Breast epithelium (tissue), 4 donors: ENCODE measurements around the gene PKIG. TPM values are rescaled to one million over a fixed set of nuclear protein-coding genes. Genes with fewer than 3 reads are reported as not detected.

Experiments
- DNase-seq, 2 donors: peaks; one replicate each; pipeline ENCODE4 v3.0.0-alpha.2; 2019; ENCODE audit warnings: low spot score in 2 of 2
- H3K27ac ChIP-seq, 2 donors: fragments of 200-600 bp; sonication (generic) in 1 of 2; one replicate each; pipeline ENCODE4 v1.5.1; 2016 to 2019; ENCODE audit warnings: mild to moderate bottlenecking in 1 of 2
- H3K27me3 ChIP-seq, 2 donors: fragments of 200-600 bp; sonication (generic) in 1 of 2; one replicate each; pipeline versions ENCODE4 v1.5.1 to v1.6.0; 2017 to 2019; ENCODE audit warnings: control low read depth in 1 of 2, mild to moderate bottlenecking in 1 of 2
- H3K36me3 ChIP-seq: fragments of 200-600 bp; one replicate; pipeline ENCODE4 v1.5.1; 2019
- H3K4me1 ChIP-seq, 2 donors: fragments of 200-600 bp; sonication (generic); one replicate each; pipeline ENCODE4 v1.5.1; 2016 to 2019; ENCODE audit warnings: control low read depth in 1 of 2
- H3K4me3 ChIP-seq, 3 donors: fragments of 200-600 bp; sonication (generic); 1 replicate in 2 of 3; 2 replicates in 1 of 3; pipeline ENCODE4 v1.5.1; 2016 to 2019; ENCODE audit warnings: mild to moderate bottlenecking in 3 of 3, moderate library complexity in 2 of 3
- H3K9me3 ChIP-seq, 2 donors: fragments of 200-600 bp; sonication (generic) in 1 of 2; one replicate each; pipeline ENCODE4 v1.5.1; 2016 to 2019; ENCODE audit warnings: control low read depth in 1 of 2
- POLR2A ChIP-seq: fragments of 450-650 bp; IDR thresholded peaks from one replicate; pipeline ENCODE4 v1.6.1; 2016; ENCODE audit warnings: antibody characterized with exemption, mild to moderate bottlenecking, moderate library complexity
- POLR2AphosphoS5 ChIP-seq, 3 donors: sonication (generic); formaldehyde crosslinking; IDR thresholded peaks; one replicate each; pipeline ENCODE4 v1.6.1; 2017; ENCODE audit warnings: antibody characterized with exemption in 3 of 3
- intact Hi-C: fragments of 100-400 bp; cut with DNase I; formaldehyde crosslinking; loops from one replicate; pipeline ENCODE4 v1.15.1; 2023; ENCODE audit warnings: low total_unique reads
- total RNA-seq, 3 donors: library from RNA; depleted of rRNA; stranded (reverse); fragments of >200 nt; gene quantifications; one replicate each; pipeline ENCODE4 v1.1.0, GENCODE V29; 2016
- TF ChIP-seq, protein P1 (sequence below), 3 donors: fragments of 450-650 bp; IDR thresholded peaks; one replicate each; pipeline ENCODE4 v1.5.1; 2016 to 2017; ENCODE audit warnings: antibody characterized with exemption in 3 of 3, mild to moderate bottlenecking in 3 of 3, moderate library complexity in 3 of 3

PKIG gene
- total RNA-seq, 3 donors from 2014 or later = 59.9 to 102 (median 99.1) TPM

GRCh38 chr20:44547419-44547818 is 35.0 kb upstream of the PKIG start:
- no peak for DNase-seq
- Histone ChIP-seq H3K4me1 (no peaks in the 10 kb centered on the region), H3K27me3 (no peaks in the 10 kb centered on the region), H3K4me3 (no peak overlapping the region), H3K27ac (no peak overlapping the region), H3K9me3 (no peaks in the 10 kb centered on the region), H3K36me3 (no peaks in the 10 kb centered on the region)
- TF ChIP-seq, protein P1, sequence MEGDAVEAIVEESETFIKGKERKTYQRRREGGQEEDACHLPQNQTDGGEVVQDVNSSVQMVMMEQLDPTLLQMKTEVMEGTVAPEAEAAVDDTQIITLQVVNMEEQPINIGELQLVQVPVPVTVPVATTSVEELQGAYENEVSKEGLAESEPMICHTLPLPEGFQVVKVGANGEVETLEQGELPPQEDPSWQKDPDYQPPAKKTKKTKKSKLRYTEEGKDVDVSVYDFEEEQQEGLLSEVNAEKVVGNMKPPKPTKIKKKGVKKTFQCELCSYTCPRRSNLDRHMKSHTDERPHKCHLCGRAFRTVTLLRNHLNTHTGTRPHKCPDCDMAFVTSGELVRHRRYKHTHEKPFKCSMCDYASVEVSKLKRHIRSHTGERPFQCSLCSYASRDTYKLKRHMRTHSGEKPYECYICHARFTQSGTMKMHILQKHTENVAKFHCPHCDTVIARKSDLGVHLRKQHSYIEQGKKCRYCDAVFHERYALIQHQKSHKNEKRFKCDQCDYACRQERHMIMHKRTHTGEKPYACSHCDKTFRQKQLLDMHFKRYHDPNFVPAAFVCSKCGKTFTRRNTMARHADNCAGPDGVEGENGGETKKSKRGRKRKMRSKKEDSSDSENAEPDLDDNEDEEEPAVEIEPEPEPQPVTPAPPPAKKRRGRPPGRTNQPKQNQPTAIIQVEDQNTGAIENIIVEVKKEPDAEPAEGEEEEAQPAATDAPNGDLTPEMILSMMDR (IDR thresholded peaks at IDR 0.05) = no peak
- TF ChIP-seq POLR2A (no peak), POLR2AphosphoS5 (IDR thresholded peaks at IDR 0.05) (no peak)
- intact Hi-C loops = no loop called here

GRCh38 chr20:44549123-44549522 is 33.3 kb upstream of the PKIG start:
- no peak overlapping the region for H3K4me3 ChIP-seq
- peak overlapping the region in 1 of 2 donors; percentile 65 for H3K27ac ChIP-seq
- no peaks in the 10 kb centered on the region for H3K9me3 ChIP-seq
- no peaks in the 10 kb centered on the region for H3K36me3 ChIP-seq
- intact Hi-C loops = no loop called here
- no peak for TF ChIP-seq POLR2A
- no peak for TF ChIP-seq POLR2AphosphoS5 (IDR thresholded peaks at IDR 0.05)
- TF ChIP-seq, protein P1 (IDR thresholded peaks at IDR 0.05) = no peak
- no peaks in the 10 kb centered on the region for H3K27me3 ChIP-seq
- no peaks in the 10 kb centered on the region for H3K4me1 ChIP-seq
- DNase-seq = no peak

GRCh38 chr20:44552050-44552449 is 30.3 kb upstream of the PKIG start:
- Histone ChIP-seq H3K4me1 (no peaks in the 10 kb centered on the region), H3K27ac (peak overlapping the region; percentile 52 to 83), H3K36me3 (no peaks in the 10 kb centered on the region), H3K4me3 (no peak overlapping the region), H3K9me3 (no peaks in the 10 kb centered on the region), H3K27me3 (no peaks in the 10 kb centered on the region)
- DNase-seq = no peak
- intact Hi-C loops = no loop called here
- TF ChIP-seq, protein P1 (IDR thresholded peaks at IDR 0.05) = no peak
- TF ChIP-seq POLR2A = no peak
- no peak for TF ChIP-seq POLR2AphosphoS5 (IDR thresholded peaks at IDR 0.05)

GRCh38 chr20:44552568-44552949 is 29.8 kb upstream of the PKIG start:
- intact Hi-C loops = no loop called here
- H3K9me3 ChIP-seq = no peaks in the 10 kb centered on the region
- no peaks in the 10 kb centered on the region for H3K36me3 ChIP-seq
- peak overlapping the region; percentile 52 to 83 for H3K27ac ChIP-seq
- TF ChIP-seq POLR2AphosphoS5 (IDR thresholded peaks at IDR 0.05) (no peak), POLR2A (no peak)
- TF ChIP-seq, protein P1 (IDR thresholded peaks at IDR 0.05) = no peak
- no peaks in the 10 kb centered on the region for H3K4me1 ChIP-seq
- no peaks in the 10 kb centered on the region for H3K27me3 ChIP-seq
- H3K4me3 ChIP-seq = no peak overlapping the region
- DNase-seq = no peak

DNA sequence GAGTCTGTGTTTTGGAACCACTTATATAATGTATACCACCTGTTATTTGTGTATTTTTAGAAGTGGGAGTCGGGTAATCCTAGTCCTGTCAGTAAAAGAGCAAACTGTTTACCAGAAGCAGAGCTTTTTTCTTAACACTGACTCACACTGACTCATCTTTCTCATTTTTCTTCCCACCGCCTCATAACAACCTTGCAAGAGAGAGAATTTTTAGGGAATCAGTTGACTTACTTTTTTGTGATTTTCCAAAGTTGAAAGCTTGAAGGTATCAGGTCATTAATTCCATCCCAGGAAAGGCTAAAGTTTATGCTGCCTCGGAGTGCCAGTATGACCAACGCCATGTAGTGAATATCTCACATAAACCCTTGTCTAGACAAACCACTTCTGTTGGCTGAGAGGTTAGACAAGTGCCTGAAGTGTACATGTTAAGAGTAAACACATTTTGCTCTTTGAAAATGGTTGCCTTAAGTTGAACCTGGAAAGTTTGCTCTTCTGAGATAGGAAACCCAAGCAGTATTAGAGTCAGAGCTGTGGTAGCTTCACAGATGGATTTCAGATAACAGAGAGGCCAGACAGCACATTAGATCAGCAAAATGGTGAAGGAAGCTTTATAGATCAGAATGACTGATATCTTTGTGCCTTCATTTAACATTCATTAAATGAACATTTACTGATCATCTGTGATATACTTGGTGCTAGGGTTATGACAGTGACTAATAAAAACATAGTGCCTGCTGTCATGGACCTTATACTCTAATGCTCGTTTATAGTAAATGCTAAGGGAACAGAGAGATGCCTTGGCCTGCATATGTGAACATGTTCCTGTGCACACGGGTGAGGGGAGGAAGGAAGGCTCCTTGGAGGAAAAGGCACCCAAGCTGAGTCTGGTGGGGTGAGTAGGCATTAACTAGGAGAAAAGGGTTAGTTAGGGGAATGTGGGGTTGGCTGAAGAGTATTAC is 29.1 kb upstream of the PKIG start:
- Histone ChIP-seq H3K27ac (peak overlapping the region; percentile 52 to 83), H3K27me3 (no peaks in the 10 kb centered on the region), H3K4me3 (no peak overlapping the region), H3K36me3 (no peaks in the 10 kb centered on the region), H3K4me1 (no peaks in the 10 kb centered on the region), H3K9me3 (no peaks in the 10 kb centered on the region)
- intact Hi-C loops = no loop called here
- DNase-seq = no peak
- no peak for TF ChIP-seq POLR2AphosphoS5 (IDR thresholded peaks at IDR 0.05)
- TF ChIP-seq, protein P1 (IDR thresholded peaks at IDR 0.05) = no peak
- no peak for TF ChIP-seq POLR2A
